Measurements from ENCODE around the gene DIAPH3. TPM values are rescaled to one million over a fixed set of nuclear protein-coding genes. Genes with fewer than 3 reads are reported as not detected.

Gene DIAPH3
- total RNA-seq, 3 donors from 2014 or later, result under 0.01 to 0.88 (median 0.64) TPM

DNA sequence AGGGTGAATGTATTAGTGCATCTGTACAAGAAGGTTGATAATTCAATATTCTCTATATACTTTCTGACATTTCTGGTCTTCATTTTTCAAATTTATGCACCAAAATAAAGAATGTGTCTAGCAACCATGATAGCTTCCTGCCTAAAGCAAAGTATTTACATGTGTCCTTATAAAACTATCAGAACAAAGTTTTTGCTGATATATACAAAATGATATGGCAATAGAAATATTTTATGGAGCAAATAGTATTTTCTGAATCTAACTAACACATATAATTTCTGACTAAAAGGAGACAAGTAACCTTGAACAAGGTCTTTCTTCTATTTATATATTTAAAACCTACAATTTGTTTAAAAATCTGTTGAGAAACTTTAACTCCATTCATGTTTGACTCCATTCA is 184.9 kb downstream of the DIAPH3 start:
- H3K27ac ChIP-seq, result no peak overlapping the region
- no peaks in the 10 kb centered on the region for H3K4me1 ChIP-seq
- intact Hi-C loops (cut with DNase I; ENCODE audit: low total_unique reads), result no loop called here
- no peak for TF ChIP-seq POLR2A (IDR thresholded peaks at IDR 0.05)
- TF ChIP-seq POLR2AphosphoS5 (IDR thresholded peaks at IDR 0.05), result no peak
- TF ChIP-seq, protein P1, sequence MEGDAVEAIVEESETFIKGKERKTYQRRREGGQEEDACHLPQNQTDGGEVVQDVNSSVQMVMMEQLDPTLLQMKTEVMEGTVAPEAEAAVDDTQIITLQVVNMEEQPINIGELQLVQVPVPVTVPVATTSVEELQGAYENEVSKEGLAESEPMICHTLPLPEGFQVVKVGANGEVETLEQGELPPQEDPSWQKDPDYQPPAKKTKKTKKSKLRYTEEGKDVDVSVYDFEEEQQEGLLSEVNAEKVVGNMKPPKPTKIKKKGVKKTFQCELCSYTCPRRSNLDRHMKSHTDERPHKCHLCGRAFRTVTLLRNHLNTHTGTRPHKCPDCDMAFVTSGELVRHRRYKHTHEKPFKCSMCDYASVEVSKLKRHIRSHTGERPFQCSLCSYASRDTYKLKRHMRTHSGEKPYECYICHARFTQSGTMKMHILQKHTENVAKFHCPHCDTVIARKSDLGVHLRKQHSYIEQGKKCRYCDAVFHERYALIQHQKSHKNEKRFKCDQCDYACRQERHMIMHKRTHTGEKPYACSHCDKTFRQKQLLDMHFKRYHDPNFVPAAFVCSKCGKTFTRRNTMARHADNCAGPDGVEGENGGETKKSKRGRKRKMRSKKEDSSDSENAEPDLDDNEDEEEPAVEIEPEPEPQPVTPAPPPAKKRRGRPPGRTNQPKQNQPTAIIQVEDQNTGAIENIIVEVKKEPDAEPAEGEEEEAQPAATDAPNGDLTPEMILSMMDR (IDR thresholded peaks at IDR 0.05), result no peak
- DNase-seq (ENCODE audit: low spot score in 2 of 2), result no peak
- H3K9me3 ChIP-seq, result no peaks in the 10 kb centered on the region
- H3K36me3 ChIP-seq, result peaks cover 5% of the 10 kb centered on the region
- H3K27me3 ChIP-seq, result no peaks in the 10 kb centered on the region
- no peak overlapping the region for H3K4me3 ChIP-seq

DNA sequence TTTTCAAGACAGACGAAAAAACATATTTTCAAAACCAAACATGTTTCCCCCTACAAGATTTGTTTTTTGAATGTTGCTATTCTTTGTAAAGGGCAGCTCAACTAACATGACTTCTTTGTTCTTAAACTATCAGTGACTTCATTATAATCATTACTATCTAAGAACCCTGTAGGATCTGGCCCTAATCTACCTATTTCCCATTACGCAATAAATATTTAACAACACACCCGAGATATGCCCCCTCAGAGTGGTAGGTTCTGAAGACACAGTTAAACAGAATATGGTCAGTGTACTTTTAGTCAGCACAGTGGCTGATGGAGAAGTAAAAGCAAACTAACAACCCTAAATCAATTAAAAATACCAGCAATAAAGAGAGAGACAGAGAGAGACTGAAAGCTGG is 186.9 kb downstream of the DIAPH3 start:
- Histone ChIP-seq H3K27me3 (no peaks in the 10 kb centered on the region), H3K36me3 (peaks cover 5% of the 10 kb centered on the region), H3K4me3 (no peak overlapping the region), H3K27ac (no peak overlapping the region), H3K9me3 (no peaks in the 10 kb centered on the region), H3K4me1 (no peaks in the 10 kb centered on the region)
- intact Hi-C loops (cut with DNase I; ENCODE audit: low total_unique reads), result no loop called here
- DNase-seq (ENCODE audit: low spot score in 2 of 2), result no peak
- TF ChIP-seq, protein P1 (IDR thresholded peaks at IDR 0.05), result no peak
- no peak for TF ChIP-seq POLR2A (IDR thresholded peaks at IDR 0.05)
- TF ChIP-seq POLR2AphosphoS5 (IDR thresholded peaks at IDR 0.05), result no peak

DNA sequence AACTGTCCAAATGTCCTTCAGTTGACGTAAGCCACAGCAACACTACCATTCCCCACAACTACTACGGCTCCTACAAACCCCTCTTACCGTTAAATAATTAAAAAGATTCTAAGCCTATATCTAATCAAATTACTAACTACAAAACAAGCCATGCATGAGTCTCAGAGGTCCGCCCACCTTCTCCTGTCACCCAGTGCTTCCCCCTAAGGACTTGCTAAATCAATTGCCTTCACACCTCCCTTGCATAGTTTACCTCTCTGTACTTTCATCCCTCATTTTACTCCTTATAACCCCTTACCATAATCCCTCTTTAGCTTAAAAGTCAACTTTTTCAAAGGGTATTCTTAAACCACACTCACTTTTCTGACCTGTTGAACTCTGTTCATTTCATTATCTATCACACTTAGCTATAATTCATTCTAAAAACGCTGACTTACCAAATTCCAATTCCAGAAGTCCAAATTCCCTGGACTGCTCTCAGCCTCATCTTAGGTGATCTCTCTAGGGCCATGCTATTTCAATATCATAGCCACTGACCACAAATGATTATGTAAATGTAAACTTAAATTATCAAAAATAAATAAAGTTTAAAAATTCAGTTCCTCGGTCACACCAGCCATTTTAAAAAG is 187.8 kb downstream of the DIAPH3 start:
- H3K36me3 ChIP-seq, result no peaks in the 10 kb centered on the region
- TF ChIP-seq POLR2A (IDR thresholded peaks at IDR 0.05) (no peak), POLR2AphosphoS5 (IDR thresholded peaks at IDR 0.05) (no peak)
- TF ChIP-seq, protein P1 (IDR thresholded peaks at IDR 0.05), result no peak
- no peak overlapping the region for H3K27ac ChIP-seq
- DNase-seq (ENCODE audit: low spot score in 2 of 2), result no peak
- H3K9me3 ChIP-seq, result no peaks in the 10 kb centered on the region
- intact Hi-C loops (cut with DNase I; ENCODE audit: low total_unique reads), result no loop called here
- H3K27me3 ChIP-seq, result no peaks in the 10 kb centered on the region
- no peak overlapping the region for H3K4me3 ChIP-seq
- H3K4me1 ChIP-seq, result no peaks in the 10 kb centered on the region

DNA sequence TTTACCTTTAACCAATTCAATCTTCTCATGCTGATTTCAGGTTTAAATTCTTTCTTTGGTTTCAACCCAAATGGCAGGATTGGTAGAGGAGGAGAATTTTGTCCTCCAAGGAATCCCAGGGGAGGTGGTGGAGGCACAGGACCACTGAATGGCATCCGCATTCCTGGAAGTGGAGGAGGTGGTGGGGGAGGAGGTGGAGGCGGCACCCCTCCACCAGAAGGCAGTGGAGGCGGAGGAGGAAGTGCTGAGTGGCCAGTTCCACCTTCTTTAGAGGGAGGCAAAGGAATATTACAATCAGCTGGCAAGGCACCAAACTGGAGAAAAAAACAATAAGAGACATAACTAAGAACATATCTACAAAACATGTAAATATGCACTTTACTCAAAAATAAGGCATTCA is 192.9 kb downstream of the DIAPH3 start:
- H3K27ac ChIP-seq, result no peak overlapping the region
- no peaks in the 10 kb centered on the region for H3K9me3 ChIP-seq
- intact Hi-C loops (cut with DNase I; ENCODE audit: low total_unique reads), result no loop called here
- H3K36me3 ChIP-seq, result no peaks in the 10 kb centered on the region
- TF ChIP-seq POLR2A (IDR thresholded peaks at IDR 0.05) (no peak), POLR2AphosphoS5 (IDR thresholded peaks at IDR 0.05) (no peak)
- TF ChIP-seq, protein P1 (IDR thresholded peaks at IDR 0.05), result no peak
- no peaks in the 10 kb centered on the region for H3K27me3 ChIP-seq
- no peaks in the 10 kb centered on the region for H3K4me1 ChIP-seq
- no peak for DNase-seq (ENCODE audit: low spot score in 2 of 2)
- H3K4me3 ChIP-seq, result no peak overlapping the region

DNA sequence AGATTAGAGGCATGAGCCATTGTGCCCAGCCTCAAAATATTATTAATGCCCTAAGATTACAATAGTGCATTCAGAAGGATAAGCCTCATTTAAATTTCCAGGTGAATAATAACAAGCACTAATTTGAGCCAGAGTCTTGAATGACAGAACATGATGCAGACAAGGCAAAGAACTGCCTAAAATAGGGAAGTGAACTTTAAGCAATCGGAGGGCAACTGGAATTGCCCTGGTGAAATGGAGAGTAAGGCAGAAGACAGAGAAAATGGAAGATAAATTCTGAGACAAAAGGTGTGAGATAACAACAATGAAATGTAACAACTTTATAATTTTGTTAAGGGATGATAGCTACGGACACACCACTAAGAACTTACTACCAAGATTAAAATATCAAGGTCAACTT is 199.9 kb downstream of the DIAPH3 start:
- DNase-seq (ENCODE audit: low spot score in 2 of 2), result no peak
- no peaks in the 10 kb centered on the region for H3K4me1 ChIP-seq

More for the DNA sequence above, 199.9 kb downstream of the DIAPH3 start:
- Histone ChIP-seq H3K4me3 (no peak overlapping the region), H3K36me3 (no peaks in the 10 kb centered on the region), H3K27me3 (no peaks in the 10 kb centered on the region), H3K9me3 (no peaks in the 10 kb centered on the region), H3K27ac (no peak overlapping the region)
- intact Hi-C loops (cut with DNase I; ENCODE audit: low total_unique reads), result no loop called here
- TF ChIP-seq, protein P1 (IDR thresholded peaks at IDR 0.05), result no peak

All from breast epithelium (tissue), 4 donors.